ENCODE measurements around the gene BMPR1B. TPM values are rescaled to one million over a fixed set of nuclear protein-coding genes. Genes with fewer than 3 reads are reported as not detected.

The BMPR1B gene
- total RNA-seq, 1 donor from 2014 or later = 9.3 TPM

- no peaks in the 10 kb centered on the region for H3K36me3 Mint-ChIP-seq
- no peak for DNase-seq (ENCODE audit: extremely low spot score, unreplicated experiment)
- no peak overlapping the region for H3K27ac Mint-ChIP-seq
- TF ChIP-seq, protein P1, sequence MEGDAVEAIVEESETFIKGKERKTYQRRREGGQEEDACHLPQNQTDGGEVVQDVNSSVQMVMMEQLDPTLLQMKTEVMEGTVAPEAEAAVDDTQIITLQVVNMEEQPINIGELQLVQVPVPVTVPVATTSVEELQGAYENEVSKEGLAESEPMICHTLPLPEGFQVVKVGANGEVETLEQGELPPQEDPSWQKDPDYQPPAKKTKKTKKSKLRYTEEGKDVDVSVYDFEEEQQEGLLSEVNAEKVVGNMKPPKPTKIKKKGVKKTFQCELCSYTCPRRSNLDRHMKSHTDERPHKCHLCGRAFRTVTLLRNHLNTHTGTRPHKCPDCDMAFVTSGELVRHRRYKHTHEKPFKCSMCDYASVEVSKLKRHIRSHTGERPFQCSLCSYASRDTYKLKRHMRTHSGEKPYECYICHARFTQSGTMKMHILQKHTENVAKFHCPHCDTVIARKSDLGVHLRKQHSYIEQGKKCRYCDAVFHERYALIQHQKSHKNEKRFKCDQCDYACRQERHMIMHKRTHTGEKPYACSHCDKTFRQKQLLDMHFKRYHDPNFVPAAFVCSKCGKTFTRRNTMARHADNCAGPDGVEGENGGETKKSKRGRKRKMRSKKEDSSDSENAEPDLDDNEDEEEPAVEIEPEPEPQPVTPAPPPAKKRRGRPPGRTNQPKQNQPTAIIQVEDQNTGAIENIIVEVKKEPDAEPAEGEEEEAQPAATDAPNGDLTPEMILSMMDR (conservative IDR thresholded peaks at IDR 0.05) = no peak
- H3K9me3 Mint-ChIP-seq = no peaks in the 10 kb centered on the region
- H3K4me3 Mint-ChIP-seq = no peak overlapping the region
- H3K27me3 Mint-ChIP-seq = no peaks in the 10 kb centered on the region
- H3K4me1 Mint-ChIP-seq (ENCODE audit: unreplicated experiment) = peaks cover 8% of the 10 kb centered on the region
Observed at GRCh38 chr4:95068818-95069478, 311.2 kb downstream of the BMPR1B start.

DNA sequence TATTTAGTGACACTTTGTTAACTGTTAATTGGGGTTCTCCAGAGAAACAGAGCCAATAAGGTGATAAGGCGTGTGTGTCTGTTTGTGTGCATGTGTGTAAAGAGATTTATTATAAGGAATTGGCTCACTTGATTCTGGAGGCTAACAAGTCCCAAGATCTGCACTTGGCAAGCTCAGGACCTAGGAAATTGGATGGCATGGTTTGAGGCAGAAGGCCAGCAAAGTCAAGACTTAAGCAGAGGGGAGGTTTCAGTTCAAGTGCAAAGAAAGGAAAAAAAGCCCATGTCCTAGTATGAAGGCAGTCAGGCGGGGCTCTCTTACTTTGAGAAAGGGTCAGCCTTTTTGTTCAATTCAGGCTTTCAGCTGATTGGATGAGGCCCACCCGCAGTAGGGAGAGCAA is 314.1 kb downstream of the BMPR1B start:
- TF ChIP-seq, protein P1 (conservative IDR thresholded peaks at IDR 0.05) = no peak
- no peak overlapping the region for H3K27ac Mint-ChIP-seq
- H3K36me3 Mint-ChIP-seq = no peaks in the 10 kb centered on the region
- no peaks in the 10 kb centered on the region for H3K9me3 Mint-ChIP-seq
- H3K4me3 Mint-ChIP-seq = no peak overlapping the region
- no peaks in the 10 kb centered on the region for H3K27me3 Mint-ChIP-seq
- peaks cover 3% of the 10 kb centered on the region for H3K4me1 Mint-ChIP-seq (ENCODE audit: unreplicated experiment)
- DNase-seq (ENCODE audit: extremely low spot score, unreplicated experiment) = no peak

DNA sequence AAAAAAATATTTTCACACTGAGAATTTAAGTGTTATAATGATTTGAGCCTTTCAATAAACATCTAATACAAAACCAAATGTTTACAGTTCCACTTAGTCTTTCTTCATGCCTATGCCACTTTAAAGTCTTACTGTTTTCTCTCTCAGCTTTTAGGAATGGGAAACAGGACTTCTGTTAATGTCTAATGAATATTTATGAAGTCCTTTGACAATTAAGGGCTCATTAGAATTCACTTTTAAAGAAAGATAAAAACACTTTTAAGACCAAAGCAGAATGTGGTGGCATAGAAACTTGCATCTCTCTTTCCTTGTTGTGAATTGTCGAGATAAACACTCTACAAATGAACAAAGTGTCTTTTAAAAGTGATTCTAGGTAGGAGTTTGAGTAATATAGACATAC is 315.9 kb downstream of the BMPR1B start:
- Mint-ChIP-seq H3K4me1 (ENCODE audit: unreplicated experiment) (peaks cover 3% of the 10 kb centered on the region), H3K4me3 (no peak overlapping the region), H3K36me3 (no peaks in the 10 kb centered on the region), H3K27ac (no peak overlapping the region), H3K27me3 (no peaks in the 10 kb centered on the region), H3K9me3 (no peaks in the 10 kb centered on the region)
- TF ChIP-seq, protein P1 (conservative IDR thresholded peaks at IDR 0.05) = no peak
- no peak for DNase-seq (ENCODE audit: extremely low spot score, unreplicated experiment)

DNA sequence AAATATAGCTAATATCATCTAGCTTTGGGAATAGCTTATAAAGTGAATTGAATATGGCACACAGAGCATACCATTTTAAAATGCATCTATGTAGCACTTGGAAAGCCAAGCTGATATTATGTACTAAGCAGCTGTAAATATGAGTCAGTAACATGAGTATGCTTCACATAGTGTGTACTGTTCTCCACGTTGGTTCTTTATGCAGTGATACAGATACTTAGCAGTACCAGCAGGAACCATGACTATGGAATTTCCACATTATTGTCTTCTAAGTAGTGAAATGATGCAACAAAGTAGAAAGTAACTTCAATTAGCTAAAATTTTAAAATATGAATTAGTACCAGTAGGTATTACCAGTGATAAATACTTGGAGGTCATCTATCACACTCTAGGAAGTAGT is 320.1 kb downstream of the BMPR1B start:
- no peak overlapping the region for H3K4me3 Mint-ChIP-seq
- H3K36me3 Mint-ChIP-seq = no peaks in the 10 kb centered on the region
- H3K9me3 Mint-ChIP-seq = no peaks in the 10 kb centered on the region
- no peaks in the 10 kb centered on the region for H3K27me3 Mint-ChIP-seq
- DNase-seq (ENCODE audit: extremely low spot score, unreplicated experiment) = no peak
- peaks cover 3% of the 10 kb centered on the region for H3K4me1 Mint-ChIP-seq (ENCODE audit: unreplicated experiment)
- no peak overlapping the region for H3K27ac Mint-ChIP-seq
- TF ChIP-seq, protein P1 (conservative IDR thresholded peaks at IDR 0.05) = no peak

DNA sequence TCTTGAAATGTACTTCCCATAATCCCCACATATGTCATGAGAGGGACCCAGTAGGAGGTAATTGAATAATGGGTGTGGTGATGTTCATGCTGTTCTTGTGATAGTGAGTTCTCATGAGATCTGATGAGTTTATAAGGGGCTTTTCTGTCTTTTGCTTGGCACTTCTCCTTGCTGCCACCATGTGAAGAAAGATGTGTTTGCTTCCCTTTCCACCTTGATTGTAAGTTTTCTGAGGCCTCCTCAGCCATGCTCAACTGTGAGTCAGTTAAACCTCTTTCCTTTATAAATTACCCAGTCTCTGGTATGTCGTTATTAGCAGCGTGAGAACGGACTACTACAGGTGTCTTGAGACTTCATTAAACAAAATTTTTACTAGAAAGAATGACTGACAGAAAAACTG is 323.2 kb downstream of the BMPR1B start:
- Mint-ChIP-seq H3K36me3 (no peaks in the 10 kb centered on the region), H3K9me3 (no peaks in the 10 kb centered on the region), H3K27me3 (no peaks in the 10 kb centered on the region), H3K27ac (no peak overlapping the region), H3K4me1 (ENCODE audit: unreplicated experiment) (no peaks in the 10 kb centered on the region), H3K4me3 (no peak overlapping the region)
- TF ChIP-seq, protein P1 (conservative IDR thresholded peaks at IDR 0.05) = no peak
- no peak for DNase-seq (ENCODE audit: extremely low spot score, unreplicated experiment)
